ENCODE measurements around the gene ARHGEF6. TPM values are rescaled to one million over a fixed set of nuclear protein-coding genes. Genes with fewer than 3 reads are reported as not detected.

ARHGEF6 gene
- total and polyA plus RNA-seq, 12 donors = 9.1 to 37.9 (median 25.0) TPM

- H3K4me3 ChIP-seq = no peak overlapping the region
- no peak for TF ChIP-seq CTCF (IDR thresholded peaks at IDR 0.05)
- no peak for TF ChIP-seq POLR2A (IDR thresholded peaks at IDR 0.05)
- no peak overlapping the region for H3K27ac ChIP-seq
- intact Hi-C loops (cut with DNase I) = no loop called here
- DNase-seq = no peak
- H3K36me3 ChIP-seq (replicated peaks in 1 of 2) = no peaks in the 10 kb centered on the region
- no peaks in the 10 kb centered on the region for H3K27me3 ChIP-seq
- no peaks in the 10 kb centered on the region for H3K4me1 ChIP-seq (replicated peaks in 1 of 2)
- no peaks in the 10 kb centered on the region for H3K9me3 ChIP-seq (replicated peaks in 1 of 3)
- 63 to 89% (median 72%) methylated on average over 1 of the region's 1 CpG for WGBS, 4 donors
These were observed 13.3 kb upstream of the ARHGEF6 start for GRCh38 chrX:136794080-136794479.

GRCh38 chrX:136789856-136790255 is 9.1 kb upstream of the ARHGEF6 start:
- no peaks in the 10 kb centered on the region for H3K4me1 ChIP-seq (replicated peaks in 1 of 2)
- TF ChIP-seq POLR2A (IDR thresholded peaks at IDR 0.05) = no peak
- no peak for TF ChIP-seq CTCF (IDR thresholded peaks at IDR 0.05)
- no peaks in the 10 kb centered on the region for H3K9me3 ChIP-seq (replicated peaks in 1 of 3)
- intact Hi-C loops (cut with DNase I) = no loop called here
- H3K36me3 ChIP-seq (replicated peaks in 1 of 2) = no peaks in the 10 kb centered on the region
- no peak overlapping the region for H3K27ac ChIP-seq
- WGBS, 4 donors = 34 to 49% (median 45%) methylated on average over 4 of the region's 4 CpGs
- H3K27me3 ChIP-seq = no peaks in the 10 kb centered on the region
- DNase-seq = no peak
- no peak overlapping the region for H3K4me3 ChIP-seq

- Histone ChIP-seq H3K27ac (peak overlapping the region in 1 of 5 donors; percentile 44), H3K9me3 (replicated peaks in 1 of 3) (no peaks in the 10 kb centered on the region), H3K36me3 (replicated peaks in 1 of 2) (no peaks in the 10 kb centered on the region), H3K4me3 (no peak overlapping the region), H3K27me3 (no peaks in the 10 kb centered on the region), H3K4me1 (replicated peaks in 1 of 2) (peaks cover 4 to 13% of the 10 kb centered on the region in 2 donors)
- 50 to 74% (median 59%) methylated on average over 1 of the region's 1 CpG for WGBS, 4 donors
- DNase-seq = peak in 1 of 7 donors; percentile 21
- TF ChIP-seq CTCF (IDR thresholded peaks at IDR 0.05) = no peak
- no peak for TF ChIP-seq POLR2A (IDR thresholded peaks at IDR 0.05)
- intact Hi-C loops (cut with DNase I) = no loop called here
These were observed 3.5 kb upstream of the ARHGEF6 start for GRCh38 chrX:136784231-136784630.

GRCh38 chrX:136783159-136783558 is 2.4 kb upstream of the ARHGEF6 start:
- intact Hi-C loops (cut with DNase I) = no loop called here
- Histone ChIP-seq H3K9me3 (replicated peaks in 1 of 3) (no peaks in the 10 kb centered on the region), H3K4me3 (no peak overlapping the region), H3K27me3 (no peaks in the 10 kb centered on the region), H3K4me1 (replicated peaks in 1 of 2) (peaks cover 4 to 13% of the 10 kb centered on the region in 2 donors), H3K27ac (peak overlapping the region in 2 of 5 donors; percentile 32 to 38), H3K36me3 (replicated peaks in 1 of 2) (no peaks in the 10 kb centered on the region)
- peak in 3 of 7 donors; percentile 19 to 26 (median 19) for DNase-seq
- TF ChIP-seq POLR2A (IDR thresholded peaks at IDR 0.05) (no peak), CTCF (IDR thresholded peaks at IDR 0.05) (no peak)

All from adrenal gland (tissue), 12 donors.